ENCODE measurements around the gene TGFB1. TPM values are rescaled to one million over a fixed set of nuclear protein-coding genes. Genes with fewer than 3 reads are reported as not detected.
A peak's percentile ranks its signal among the peaks of the same experiment; 100 is the strongest.

The TGFB1 gene
- total and polyA plus RNA-seq, 9 of the 15 experiments (the other 6 are each of a cell fraction or from before 2014, with no cell fraction given): 0.24 to 159 (median 17.2) TPM

GRCh38 chr19:41351339-41352245 is 2.1 kb downstream of the TGFB1 start (continued):
- no peak for TF ChIP-seq CHAMP1 (IDR thresholded peaks at IDR 0.05)
- no peak for TF ChIP-seq ZFX (CRISPR knock-in tag; IDR thresholded peaks at IDR 0.05)
- no peak for TF ChIP-seq NONO (IDR thresholded peaks at IDR 0.05; ENCODE audit: low read depth in 2 of 2, low read length in 1 of 2)
- TF ChIP-seq ZSCAN29 (IDR thresholded peaks at IDR 0.05): no peak
- no peak for TF ChIP-seq FOXJ3 (CRISPR knock-in tag; IDR thresholded peaks at IDR 0.05)
- no peak for TF ChIP-seq ATF4 (CRISPR knock-in tag; IDR thresholded peaks at IDR 0.05)
- no peak for TF ChIP-seq EHMT2 (IDR thresholded peaks at IDR 0.05)
- TF ChIP-seq TEAD4 (IDR thresholded peaks at IDR 0.05; ENCODE audit: low read length): no peak
- TF ChIP-seq TEAD4 (CRISPR knock-in tag; IDR thresholded peaks at IDR 0.05; ENCODE audit: borderline replicate concordance): no peak
- peak; percentile 65 for TF ChIP-seq CCNT2 (IDR thresholded peaks at IDR 0.05; ENCODE audit: borderline replicate concordance, extremely low read depth, insufficient read length, low read depth, low read length)
- no peak for TF ChIP-seq ETV5 (CRISPR knock-in tag; IDR thresholded peaks at IDR 0.05; ENCODE audit: low read depth)
- TF ChIP-seq TBP (optimal IDR thresholded peaks at IDR 0.05; ENCODE audit: low read depth, low read length): no peak
- no peak for TF ChIP-seq FOXK1 (CRISPR knock-in tag; IDR thresholded peaks at IDR 0.05; ENCODE audit: borderline replicate concordance)
- no peak for TF ChIP-seq POLR2AphosphoS2 (IDR thresholded peaks at IDR 0.05; ENCODE audit: low read length)
- TF ChIP-seq TEAD1 (CRISPR knock-in tag; IDR thresholded peaks at IDR 0.05): no peak
- TF ChIP-seq SMARCE1 (IDR thresholded peaks at IDR 0.05): no peak
- TF ChIP-seq GMEB1 (CRISPR knock-in tag; IDR thresholded peaks at IDR 0.05): no peak
- no peak for TF ChIP-seq DMBX1 (CRISPR knock-in tag; IDR thresholded peaks at IDR 0.05; ENCODE audit: borderline replicate concordance)
- no peak for TF ChIP-seq DEAF1 (CRISPR knock-in tag; IDR thresholded peaks at IDR 0.05)
